GM18498 (cell line): ENCODE data around the gene DUSP5.
A peak's percentile ranks its signal among the peaks of the same experiment; 100 is the strongest.

Source experiments
- ATAC-seq: cut with Tn5 transposase; IDR thresholded peaks from one replicate; pipeline ENCODE4 v1.9.1; 2021; ENCODE audit warnings: mild to moderate bottlenecking, moderate library complexity; ENCODE audit not compliant: unreplicated experiment

Gene DUSP5

DNA sequence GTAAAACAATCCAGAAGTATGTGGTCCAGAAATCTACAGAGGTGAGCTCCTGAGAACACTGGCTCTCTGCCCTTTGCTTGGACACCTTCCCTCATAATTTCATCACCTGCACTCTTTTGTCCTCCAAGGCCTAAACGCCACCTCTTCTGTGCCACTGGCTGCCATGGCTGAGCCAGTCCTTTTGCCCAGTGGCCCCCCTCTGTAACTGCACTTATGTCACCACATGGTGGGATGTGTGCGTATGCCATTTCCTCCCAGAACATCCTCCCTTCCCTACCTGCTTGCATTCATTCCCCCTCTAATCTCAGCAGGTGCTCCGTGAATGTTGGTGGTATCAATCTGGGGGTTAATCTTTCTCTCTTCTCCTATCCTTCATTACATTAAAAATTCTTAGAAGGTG, 17.3 kb upstream of the DUSP5 start:
- ATAC-seq = no peak

DNA sequence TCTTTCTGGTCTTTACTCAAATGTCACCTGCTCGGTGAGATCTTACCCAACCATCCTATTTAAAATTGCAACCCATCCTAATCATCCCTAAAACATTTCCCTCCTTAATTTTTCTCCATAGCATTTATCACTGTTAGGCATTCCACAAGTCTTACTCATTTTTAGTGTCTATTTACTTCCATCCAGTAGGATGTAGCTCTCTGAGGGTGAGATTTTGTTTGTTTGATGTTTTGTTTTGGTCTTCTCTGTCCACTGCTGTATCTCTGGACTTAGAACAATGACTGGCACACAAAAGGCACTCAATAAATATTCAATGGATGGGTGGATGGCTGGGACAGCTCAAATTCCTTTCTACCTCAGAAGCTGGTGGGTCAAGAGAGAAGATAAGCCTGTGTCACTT, 15.8 kb upstream of the DUSP5 start:
- ATAC-seq = no peak

DNA sequence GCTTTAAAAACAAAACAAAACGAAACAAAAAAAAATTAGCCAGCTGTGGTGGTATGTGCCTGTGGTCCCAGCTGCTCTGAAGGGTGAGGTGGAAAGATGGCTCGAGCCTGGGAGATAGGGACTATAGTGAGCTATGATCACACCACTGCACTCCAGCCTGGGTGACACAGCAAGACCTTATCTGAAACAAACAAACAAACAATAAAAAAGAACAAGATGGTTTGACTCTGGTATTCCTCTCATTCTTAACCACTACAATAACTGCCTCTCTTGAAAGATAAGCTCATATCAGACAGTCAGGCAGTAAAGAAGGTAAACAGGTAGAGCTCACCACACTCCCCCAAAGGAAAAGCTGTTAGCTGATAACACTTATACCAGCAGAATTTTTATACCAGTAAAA, 14.1 kb upstream of the DUSP5 start:
- no peak for ATAC-seq

DNA sequence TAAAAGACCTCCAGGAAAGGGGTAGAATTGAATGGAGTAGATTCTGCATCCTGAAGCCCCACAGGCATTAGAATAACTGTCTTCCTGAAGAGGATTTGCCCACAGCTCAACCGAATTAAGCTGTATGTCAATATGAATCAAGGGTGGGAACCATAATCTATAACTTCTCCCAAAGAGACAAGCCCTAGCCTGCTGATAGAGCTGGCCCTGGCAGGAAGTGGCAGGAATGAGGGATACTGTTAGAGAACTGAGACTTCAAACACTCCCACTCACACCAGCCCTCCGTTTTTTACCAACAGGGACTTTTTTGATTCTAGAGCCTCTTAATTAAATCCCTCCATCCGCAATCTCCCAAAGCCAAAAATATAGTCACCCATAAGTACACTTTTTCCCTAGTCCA, 12.2 kb upstream of the DUSP5 start:
- no peak for ATAC-seq

DNA sequence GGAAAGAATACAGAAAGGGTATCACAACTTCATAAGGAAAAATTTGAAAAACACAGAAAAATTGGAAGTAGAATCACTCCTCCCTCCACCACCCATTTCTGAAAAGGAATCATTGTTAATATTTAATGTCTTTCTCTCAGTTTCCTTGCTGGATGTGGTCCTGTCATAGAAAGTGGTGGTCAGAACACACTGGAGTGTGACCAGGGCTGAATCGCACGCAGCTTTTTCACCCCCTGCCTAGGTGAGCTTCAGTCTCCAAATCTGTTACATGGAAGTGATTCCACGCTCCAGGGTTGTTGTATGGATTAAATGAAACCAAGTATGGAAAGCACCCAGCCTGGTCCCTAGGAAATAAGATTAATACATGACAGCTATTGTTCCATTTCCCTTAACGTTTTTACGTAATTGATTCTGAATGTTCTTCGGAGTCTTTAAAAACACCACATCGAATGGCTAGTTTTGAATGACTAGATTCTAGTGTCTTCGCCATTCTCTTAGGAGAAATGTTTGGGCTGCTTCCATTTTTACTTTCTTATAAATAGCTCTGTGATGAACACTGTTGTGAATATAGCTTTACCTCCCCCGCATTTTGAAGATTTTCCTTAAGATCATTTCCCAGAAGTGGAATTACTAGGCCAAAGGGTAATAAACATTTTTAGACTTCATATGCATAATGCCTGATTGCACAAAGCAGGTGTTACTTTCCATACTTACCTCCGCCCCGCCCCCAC, 10.9 kb upstream of the DUSP5 start:
- no peak for ATAC-seq

DNA sequence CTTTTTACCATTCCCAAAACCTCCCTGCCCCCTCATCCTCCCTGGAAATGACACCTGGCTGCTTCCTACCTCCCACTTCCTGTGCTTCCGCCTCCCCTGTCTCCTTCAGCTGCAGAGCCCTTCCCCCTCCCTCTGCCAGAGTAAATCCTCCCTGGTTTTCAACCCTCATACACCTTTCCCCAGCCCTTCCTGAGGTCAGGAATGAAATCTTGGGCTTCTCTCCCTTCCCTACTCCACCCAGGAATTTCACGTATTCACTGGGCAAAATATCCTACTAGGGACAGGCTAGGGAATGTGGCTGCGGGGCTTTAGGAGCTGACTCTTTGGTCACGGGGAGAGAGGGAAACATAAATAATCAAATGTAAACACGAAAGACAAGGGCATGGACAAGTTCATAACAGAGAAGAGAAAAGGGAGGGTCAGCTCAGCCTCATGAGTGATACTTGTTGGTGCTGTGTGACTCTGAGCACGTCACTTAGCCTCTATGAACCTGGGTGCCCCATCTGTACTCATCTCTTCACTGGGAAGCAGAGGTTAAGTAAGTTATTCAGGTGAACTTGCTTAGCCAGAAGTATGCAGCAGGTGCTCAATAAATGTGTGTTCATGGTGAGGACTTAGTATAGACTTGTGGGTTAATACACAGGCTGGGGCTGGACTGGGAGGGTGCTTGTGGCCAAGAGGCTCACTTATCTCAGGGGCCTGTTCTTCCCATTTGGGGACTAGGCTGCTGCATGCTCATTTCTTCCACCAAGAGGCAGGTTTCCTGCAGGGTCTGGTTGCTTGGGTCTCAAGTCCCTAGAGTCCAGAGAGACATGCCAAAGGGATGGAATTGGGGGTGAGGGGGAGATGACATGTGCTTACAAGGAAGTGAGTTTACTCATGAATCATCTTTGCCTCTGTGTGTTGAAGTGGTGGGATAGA, 10.0 kb upstream of the DUSP5 start:
- no peak for ATAC-seq

DNA sequence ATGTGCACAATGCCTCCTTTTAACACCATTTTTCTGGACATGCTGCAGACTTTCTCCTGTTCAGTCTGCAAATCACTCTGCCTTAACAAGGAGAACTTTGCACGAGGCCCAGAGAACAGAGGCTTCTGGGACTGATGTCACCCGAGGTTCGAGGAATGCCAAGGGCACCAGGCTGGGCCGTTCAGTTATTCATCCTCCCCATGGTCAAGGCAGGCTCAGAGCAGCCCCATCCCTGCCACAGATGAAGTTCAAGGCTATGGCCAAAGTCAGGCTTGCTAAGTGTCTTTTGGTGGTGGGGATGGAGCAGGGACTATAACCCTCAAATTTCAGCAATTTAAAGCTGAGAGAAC, 9.4 kb upstream of the DUSP5 start:
- ATAC-seq = no peak

DNA sequence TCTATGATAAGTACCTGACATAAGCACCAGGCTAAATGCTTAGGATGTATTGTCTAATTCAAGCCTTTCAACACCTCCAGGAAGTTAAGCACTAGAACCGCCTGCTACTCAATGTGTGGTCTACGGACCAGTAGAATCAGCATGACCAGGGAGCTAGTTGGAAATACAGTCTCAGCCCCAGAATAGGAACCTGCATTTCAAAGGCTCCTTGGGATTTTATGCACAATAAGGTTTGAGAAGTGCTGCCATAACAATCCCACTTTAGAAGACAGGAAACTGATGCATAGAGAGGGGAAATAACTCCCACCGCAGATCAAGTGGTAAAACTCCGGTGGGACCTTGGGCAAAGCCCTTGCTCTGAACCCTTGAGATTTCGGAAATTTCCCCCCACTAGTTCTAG, 8.8 kb upstream of the DUSP5 start:
- ATAC-seq = no peak

DNA sequence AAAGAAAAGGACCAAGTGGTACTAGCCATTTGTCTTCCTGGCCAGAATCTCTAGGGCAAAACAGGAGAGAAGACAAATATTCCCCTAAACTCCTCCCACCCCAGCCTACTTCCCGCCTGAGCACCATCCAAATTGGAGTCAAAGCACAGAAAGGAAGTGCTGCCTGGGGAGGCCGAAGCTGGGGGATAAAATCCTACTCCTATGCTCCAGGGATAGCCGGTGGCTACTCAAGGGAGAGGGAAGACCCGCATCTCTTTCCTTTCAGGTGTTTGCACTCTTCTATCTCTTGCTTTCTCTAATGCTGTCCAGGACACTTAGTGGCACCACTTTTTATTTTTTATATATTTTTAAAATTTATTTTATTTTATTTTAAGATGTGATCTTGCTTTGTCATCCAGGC, 7.1 kb upstream of the DUSP5 start:
- no peak for ATAC-seq

DNA sequence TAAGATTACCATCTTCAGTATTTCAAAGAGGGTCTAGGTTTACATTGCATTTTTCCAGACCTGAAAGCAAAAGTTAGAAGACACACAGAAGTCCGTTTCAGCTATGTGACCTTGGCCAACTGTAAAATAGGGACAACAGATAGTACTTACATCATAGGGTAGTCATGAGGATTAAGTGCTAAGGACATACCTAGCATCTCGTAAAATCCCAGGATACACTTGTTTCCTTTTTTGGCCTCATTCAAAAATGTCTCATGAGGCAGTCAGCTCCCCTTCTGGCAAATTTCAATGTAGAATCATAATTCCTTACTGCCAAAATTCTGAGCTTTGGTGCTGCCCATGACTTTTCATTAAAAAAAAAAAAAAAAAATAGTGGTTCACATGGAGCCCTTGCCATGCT, 6.4 kb upstream of the DUSP5 start:
- no peak for ATAC-seq

DNA sequence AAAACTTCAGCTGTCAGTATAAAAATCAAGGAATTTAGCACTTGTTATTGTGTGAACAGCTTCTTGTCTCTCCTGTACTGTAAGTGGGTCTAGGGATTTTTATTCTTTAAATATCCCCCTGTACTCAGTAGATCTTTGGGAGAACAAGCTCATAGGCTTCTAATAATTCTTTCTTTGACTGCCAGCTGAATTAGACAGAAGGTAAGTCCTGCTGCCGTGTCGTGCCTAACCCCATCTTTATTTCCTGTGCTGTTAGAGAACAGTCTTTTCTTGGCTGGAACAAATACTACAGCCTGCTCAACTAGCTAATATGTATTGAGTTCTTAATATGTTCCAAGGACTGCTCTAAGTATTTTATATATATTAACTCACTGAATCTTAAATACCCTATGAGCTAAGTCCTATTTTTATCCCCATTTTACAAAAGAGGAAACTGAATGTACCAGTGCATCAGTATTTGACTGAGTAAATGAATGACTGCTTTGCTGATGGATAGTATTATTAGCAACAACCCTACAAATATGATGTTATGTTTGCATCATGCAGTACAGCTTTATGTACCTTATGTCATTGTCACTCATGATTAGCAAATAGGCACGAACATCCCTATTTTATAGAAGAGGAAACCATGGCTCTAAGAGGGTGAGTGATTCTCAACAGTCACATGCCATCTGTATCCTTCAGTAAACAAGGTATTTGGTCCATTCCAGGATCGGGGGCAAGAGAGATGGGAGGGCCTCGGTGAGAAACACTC, 5.5 kb upstream of the DUSP5 start:
- ATAC-seq = no peak

DNA sequence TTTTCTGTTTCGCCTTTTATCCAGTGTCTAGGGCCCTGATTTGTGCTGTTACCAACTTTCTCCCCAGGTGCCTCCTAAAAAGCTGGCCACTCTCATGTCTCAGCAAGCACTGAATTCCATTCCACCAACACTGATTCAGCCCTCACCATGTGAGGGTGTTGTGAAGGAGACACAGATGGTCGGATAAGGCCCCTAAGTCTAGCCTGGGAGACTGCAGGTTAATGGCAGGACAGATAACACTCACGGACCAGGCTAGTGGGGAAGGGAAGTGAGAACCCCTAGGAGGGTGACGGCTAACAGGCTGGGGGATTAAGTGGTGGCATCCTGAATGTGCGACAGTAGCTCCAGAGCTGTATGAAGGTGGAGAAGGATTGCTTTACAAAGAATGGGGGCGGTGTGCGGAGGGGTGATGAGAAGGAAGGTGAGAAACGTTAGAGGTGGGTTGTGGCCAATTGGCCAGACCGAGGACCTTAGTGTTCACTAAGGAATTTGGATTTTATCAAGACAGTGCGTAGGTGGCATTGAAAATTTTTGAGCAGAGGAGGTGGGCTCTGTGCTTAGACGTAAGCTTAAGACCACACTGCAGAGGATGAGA, 3.8 kb upstream of the DUSP5 start:
- no peak for ATAC-seq

DNA sequence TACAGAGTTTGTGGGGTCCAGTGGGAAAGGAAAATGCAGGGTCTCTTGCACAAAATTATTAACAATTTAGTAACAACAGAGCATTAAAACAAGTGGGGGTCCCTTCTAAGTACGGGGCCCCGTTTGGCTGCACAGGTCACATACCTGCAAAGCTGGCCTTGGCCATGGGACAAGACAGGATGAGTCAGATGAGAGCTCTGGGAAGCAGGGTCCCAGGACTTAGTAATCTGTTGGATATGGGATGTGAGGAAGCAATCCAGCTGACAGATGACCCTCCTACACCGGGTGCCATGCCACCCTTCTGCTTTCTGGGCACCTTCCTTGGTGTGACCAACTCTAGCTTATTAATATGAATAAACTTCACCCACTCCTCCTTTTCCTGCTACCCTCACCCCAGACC, 3.2 kb upstream of the DUSP5 start:
- ATAC-seq = no peak

DNA sequence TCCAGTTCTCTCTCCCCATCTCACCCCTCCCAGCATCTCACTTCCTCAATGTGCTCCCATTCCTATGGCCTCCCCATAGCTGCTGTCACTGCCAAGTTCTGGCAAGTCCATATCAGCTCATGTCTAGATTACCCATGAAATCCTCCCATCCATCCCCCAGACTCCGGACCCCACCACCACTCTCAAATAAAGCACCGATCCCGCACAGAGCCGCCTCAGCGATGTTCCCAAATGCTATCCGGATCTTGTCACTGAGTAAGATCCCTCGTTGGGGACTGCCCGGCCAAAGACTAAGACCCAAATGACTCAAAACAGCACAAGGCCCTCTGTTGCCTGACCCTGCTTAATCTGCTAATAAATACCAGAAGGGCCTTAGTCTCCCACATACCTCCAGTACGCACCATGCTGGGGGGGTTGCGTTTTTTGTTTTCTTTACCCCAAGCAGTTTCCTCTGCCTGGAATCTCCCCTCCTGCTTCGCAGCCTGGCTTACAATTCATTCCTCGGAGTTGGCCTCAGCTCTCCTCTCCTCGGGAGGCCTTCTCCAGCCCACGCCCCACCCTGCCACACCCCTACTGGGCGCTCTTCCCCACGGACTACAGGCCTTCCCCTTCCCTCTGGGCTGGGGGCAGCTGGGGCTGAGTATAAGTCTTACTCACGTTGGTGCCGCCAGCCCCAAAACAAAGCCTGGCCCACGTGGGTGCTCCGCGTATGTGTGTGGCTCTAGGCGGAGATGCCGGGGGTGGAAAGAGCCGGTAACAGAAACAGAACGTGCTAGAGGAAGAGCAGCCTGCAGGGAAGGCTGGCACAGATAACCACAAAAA, 1.8 kb upstream of the DUSP5 start:
- no peak for ATAC-seq

DNA sequence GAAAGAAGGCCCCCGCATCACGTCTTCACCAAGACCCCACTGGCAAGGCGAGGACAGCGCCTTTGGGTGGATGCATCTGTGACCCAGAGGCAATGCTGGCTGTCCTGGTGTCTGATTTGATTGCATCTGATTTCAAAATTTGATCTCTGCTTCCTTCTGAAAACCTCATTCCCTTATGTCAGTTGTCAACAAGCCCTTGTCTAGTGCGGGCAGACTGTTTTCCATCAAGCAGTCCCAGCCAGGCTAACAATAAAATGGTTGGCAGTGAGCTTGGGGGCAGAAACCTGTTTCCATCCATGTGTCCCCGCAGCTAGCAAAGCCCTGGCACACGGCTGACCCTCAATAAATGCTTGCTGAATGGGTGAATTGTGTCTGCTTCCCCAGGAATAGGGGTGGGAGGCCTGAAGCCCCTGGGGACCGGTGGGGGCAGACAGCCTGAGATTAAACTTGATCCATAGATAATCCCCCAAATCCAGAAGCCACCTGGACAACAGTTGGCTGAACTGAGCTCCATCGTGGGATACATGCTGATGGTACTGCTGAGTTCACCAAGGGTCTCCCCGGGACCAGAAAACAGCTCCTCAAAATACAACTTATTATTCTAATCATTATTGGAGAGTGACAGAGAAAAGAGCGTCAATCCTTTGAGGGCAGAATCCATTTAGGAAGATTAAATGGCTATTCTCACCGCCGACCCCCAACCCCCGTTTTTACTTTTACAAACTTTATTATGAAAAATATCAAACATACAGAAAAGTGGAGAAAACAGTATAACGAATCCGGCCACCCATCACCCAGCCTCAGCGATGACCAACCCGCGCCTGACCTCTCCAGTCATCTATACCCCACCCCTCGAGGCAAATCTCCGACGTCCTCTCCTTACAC, 912 bp upstream of the DUSP5 start:
- no peak for ATAC-seq

DNA sequence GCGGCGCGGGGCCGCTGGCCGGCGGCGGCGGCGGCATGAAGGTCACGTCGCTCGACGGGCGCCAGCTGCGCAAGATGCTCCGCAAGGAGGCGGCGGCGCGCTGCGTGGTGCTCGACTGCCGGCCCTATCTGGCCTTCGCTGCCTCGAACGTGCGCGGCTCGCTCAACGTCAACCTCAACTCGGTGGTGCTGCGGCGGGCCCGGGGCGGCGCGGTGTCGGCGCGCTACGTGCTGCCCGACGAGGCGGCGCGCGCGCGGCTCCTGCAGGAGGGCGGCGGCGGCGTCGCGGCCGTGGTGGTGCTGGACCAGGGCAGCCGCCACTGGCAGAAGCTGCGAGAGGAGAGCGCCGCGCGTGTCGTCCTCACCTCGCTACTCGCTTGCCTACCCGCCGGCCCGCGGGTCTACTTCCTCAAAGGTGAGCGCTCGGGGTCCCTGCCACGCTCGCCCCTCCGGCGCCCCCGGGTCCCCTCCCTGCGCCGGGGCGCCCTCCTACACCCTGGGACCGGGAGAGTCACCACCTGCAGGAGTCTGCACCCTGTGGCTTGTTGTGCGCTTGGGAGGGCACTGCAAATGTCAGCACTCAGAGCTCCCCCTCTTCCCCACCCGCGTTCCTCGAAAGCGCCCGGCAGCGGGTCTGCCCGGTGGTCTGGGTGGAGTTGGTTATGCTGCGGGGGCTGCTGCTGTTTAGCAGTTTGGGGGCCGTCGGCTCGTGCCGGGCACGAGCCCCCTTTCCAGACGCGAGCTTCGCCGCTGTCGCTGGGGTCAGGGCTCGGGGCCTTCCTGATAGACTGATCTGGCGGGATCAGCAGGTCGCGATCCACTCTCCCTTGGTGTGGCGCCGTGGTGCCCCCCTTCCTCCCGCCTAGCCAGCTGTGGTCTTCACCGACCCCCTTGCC, 627 bp downstream of the DUSP5 start:
- peak; percentile 9 for ATAC-seq

DNA sequence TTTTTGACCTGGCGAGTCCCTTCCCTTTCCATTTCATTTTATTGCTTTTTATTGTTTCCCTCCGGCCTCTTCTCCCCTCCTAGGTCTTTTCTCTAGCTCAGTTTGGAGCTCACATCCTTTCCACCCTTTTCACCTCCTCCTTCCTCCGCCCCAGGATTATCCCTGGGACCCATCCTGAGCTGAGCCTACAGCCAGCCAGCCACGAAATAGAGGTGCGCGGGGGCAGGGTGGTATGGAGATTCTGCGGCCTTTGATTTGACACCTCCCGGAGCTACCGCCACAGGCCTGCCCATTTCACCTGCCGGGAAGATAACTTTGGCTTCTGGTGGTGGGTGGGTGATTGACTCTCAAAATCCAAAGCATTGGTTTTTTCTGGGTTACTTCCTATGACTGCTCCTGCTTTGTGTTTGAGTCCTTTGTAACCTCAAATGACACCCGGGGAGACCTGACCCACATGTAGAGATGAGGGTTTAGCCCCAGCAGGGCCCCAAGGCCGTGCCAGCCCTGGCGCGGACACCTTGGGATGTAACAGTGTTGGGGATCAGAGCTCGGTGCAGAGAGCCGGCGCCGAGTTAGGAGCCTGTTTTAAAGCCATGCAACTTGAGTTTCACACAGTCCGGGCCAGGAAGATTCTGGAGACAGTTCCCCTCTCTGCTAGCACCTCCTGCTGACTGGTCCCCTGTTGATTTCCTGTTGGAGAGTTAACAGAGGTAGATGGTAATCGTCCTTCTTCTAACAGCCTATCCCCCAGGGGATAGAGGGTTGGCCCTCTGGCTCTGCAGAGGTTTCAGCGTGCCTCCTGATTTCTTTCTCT, 1.5 kb downstream of the DUSP5 start:
- peak; percentile 13 for ATAC-seq
